ENCODE results near the gene PGAP2.
A peak's percentile ranks its signal among the peaks of the same experiment; 100 is the strongest.

GRCh38 chr11:3797329-3798090 is 10.8 kb upstream of the PGAP2 start, which contains the start of gene NUP98:
- no peak for TF ChIP-seq CTCF (IDR thresholded peaks at IDR 0.05)
- no peak for TF ChIP-seq CBX8 (IDR thresholded peaks at IDR 0.05)
- TF ChIP-seq, protein P1, sequence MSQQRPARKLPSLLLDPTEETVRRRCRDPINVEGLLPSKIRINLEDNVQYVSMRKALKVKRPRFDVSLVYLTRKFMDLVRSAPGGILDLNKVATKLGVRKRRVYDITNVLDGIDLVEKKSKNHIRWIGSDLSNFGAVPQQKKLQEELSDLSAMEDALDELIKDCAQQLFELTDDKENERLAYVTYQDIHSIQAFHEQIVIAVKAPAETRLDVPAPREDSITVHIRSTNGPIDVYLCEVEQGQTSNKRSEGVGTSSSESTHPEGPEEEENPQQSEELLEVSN (IDR thresholded peaks at IDR 0.05; ENCODE audit: borderline replicate concordance, low read depth), result peak; percentile 99
- TF ChIP-seq CEBPB (IDR thresholded peaks at IDR 0.05), result peak; percentile 62 to 92
- TF ChIP-seq POLR2AphosphoS2 (conservative IDR thresholded peaks at IDR 0.05; ENCODE audit: low read length), result no peak
- no peak for TF ChIP-seq EP300 (IDR thresholded peaks at IDR 0.05)
- peak; percentile 95 for TF ChIP-seq POLR2A (IDR thresholded peaks at IDR 0.05; ENCODE audit: low read length)
- TF ChIP-seq CBX2 (IDR thresholded peaks at IDR 0.05; ENCODE audit: borderline replicate concordance, low read depth), result no peak
- TF ChIP-seq ELK1 (IDR thresholded peaks at IDR 0.05; ENCODE audit: low read depth, low read length), result no peak
- no peak for TF ChIP-seq ZSCAN20 (CRISPR knock-in tag; IDR thresholded peaks at IDR 0.05)
- TF ChIP-seq RAD21 (conservative IDR thresholded peaks at IDR 0.05 in 1 of 2, IDR thresholded peaks at IDR 0.05 in 1 of 2), result no peak
- no peak for TF ChIP-seq KDM1A (IDR thresholded peaks at IDR 0.05; ENCODE audit: low read depth)

Measured in A549 (cell line).